CD14-positive monocyte (primary cell): Measurements from ENCODE around the gene PLA2G3. TPM values are rescaled to one million over a fixed set of nuclear protein-coding genes. Genes with fewer than 3 reads are reported as not detected.

Experiments used
- DNase-seq, 3 donors: peaks; one replicate each; pipeline ENCODE4 v3.0.0-alpha.2; 2011 to 2022
- H2AFZ ChIP-seq: 2 replicates; pipeline ENCODE4 v1.6.0; 2012; ENCODE audit warnings: mild to moderate bottlenecking, low read depth, low read length, inconsistent platforms; ENCODE audit not compliant: insufficient read depth, poor library complexity, severe bottlenecking
- H3K27ac ChIP-seq, 2 donors: 1 replicate in 1 of 2; 2 replicates in 1 of 2; pipeline ENCODE4 v1.5.1; 2012 to 2013; ENCODE audit warnings: low read length in 2 of 2, control low read depth in 1 of 2, inconsistent platforms in 1 of 2, low read depth in 1 of 2, mild to moderate bottlenecking in 1 of 2
- H3K27me3 ChIP-seq, 2 donors: one replicate each; pipeline versions ENCODE4 v1.6.0 to v1.6.1; 2011 to 2013; ENCODE audit warnings: low read length in 2 of 2; ENCODE audit not compliant: control insufficient read depth in 2 of 2, insufficient read depth in 2 of 2
- H3K36me3 ChIP-seq, 2 donors: replicated peaks in 1 of 2; 1 replicate in 1 of 2; 2 replicates in 1 of 2; pipeline versions ENCODE4 v1.5.1 to v1.6.1; 2012 to 2013; ENCODE audit warnings: low read length in 2 of 2, control low read depth in 1 of 2, inconsistent platforms in 1 of 2, mild to moderate bottlenecking in 1 of 2; ENCODE audit not compliant: insufficient read depth in 2 of 2, control insufficient read depth in 1 of 2
- H3K4me1 ChIP-seq, 2 donors: 1 replicate in 1 of 2; 2 replicates in 1 of 2; pipeline versions ENCODE4 v1.5.1 to v1.6.1; 2012 to 2013; ENCODE audit warnings: low read length in 2 of 2, control low read depth in 1 of 2, inconsistent platforms in 1 of 2, mild to moderate bottlenecking in 1 of 2, moderate library complexity in 1 of 2; ENCODE audit not compliant: insufficient read depth in 2 of 2, control insufficient read depth in 1 of 2
- H3K4me2 ChIP-seq: replicated peaks from 2 replicates; pipeline ENCODE3; 2012; ENCODE audit warnings: low read length, moderate library complexity, mild to moderate bottlenecking; ENCODE audit not compliant: poor library complexity, severe bottlenecking; ENCODE audit errors: extremely low read depth
- H3K4me3 ChIP-seq, 3 experiments: fragments of 200-600 bp in 1 of 3; sonication (generic) in 1 of 3; replicated peaks in 1 of 3; 1 replicate in 2 of 3; 2 replicates in 1 of 3; pipeline ENCODE4 v1.5.1; 2011 to 2013; ENCODE audit warnings: low read length in 3 of 3, mild to moderate bottlenecking in 3 of 3, control low read depth in 2 of 3, low read depth in 2 of 3, inconsistent platforms in 1 of 3, moderate library complexity in 1 of 3
- H3K79me2 ChIP-seq: 2 replicates; pipeline ENCODE4 v1.6.0; 2012; ENCODE audit warnings: mild to moderate bottlenecking, control low read depth, inconsistent platforms, low read length, moderate library complexity; ENCODE audit not compliant: insufficient read depth
- H3K9ac ChIP-seq: 2 replicates; pipeline ENCODE4 v1.6.0; 2017; ENCODE audit warnings: low read length, mild to moderate bottlenecking; ENCODE audit not compliant: insufficient read depth, poor library complexity, severe bottlenecking
- H3K9me3 ChIP-seq, 2 donors: replicated peaks in 1 of 2; 1 replicate in 1 of 2; 2 replicates in 1 of 2; pipeline versions ENCODE4 v1.5.1 to v1.6.1; 2012 to 2013; ENCODE audit warnings: low read length in 2 of 2, control low read depth in 1 of 2; ENCODE audit not compliant: control insufficient read depth in 1 of 2, insufficient read depth in 1 of 2
- H4K20me1 ChIP-seq: 2 replicates; pipeline ENCODE4 v1.6.0; 2012; ENCODE audit warnings: mild to moderate bottlenecking, low read length, control low read depth, moderate library complexity; ENCODE audit not compliant: insufficient read depth
- H3K27ac Mint-ChIP-seq, 7 donors: one replicate each; pipeline ENCODE4 v1.8.0; 2020; ENCODE audit warnings: mild to moderate bottlenecking in 7 of 7, mixed read lengths in 7 of 7, moderate library complexity in 6 of 7, inconsistent platforms in 2 of 7
- H3K27me3 Mint-ChIP-seq, 3 donors: one replicate each; pipeline ENCODE4 v1.8.0; 2021 to 2022; ENCODE audit warnings: low read depth in 3 of 3, mild to moderate bottlenecking in 3 of 3, mixed read lengths in 3 of 3, moderate library complexity in 3 of 3, inconsistent platforms in 1 of 3
- H3K36me3 Mint-ChIP-seq, 2 donors: one replicate each; pipeline ENCODE4 v1.8.0; 2020; ENCODE audit warnings: mixed read lengths in 2 of 2, inconsistent platforms in 1 of 2, mild to moderate bottlenecking in 1 of 2
- H3K4me1 Mint-ChIP-seq: one replicate; pipeline ENCODE4 v1.8.0; 2020; ENCODE audit warnings: mild to moderate bottlenecking, mixed read lengths
- H3K4me3 Mint-ChIP-seq, 2 donors: one replicate each; pipeline ENCODE4 v1.8.0; 2020; ENCODE audit warnings: mild to moderate bottlenecking in 2 of 2, mixed read lengths in 2 of 2, moderate library complexity in 1 of 2
- H3K9me3 Mint-ChIP-seq, 7 donors: one replicate each; pipeline ENCODE4 v1.8.0; 2020 to 2022; ENCODE audit warnings: mixed read lengths in 7 of 7, mild to moderate bottlenecking in 6 of 7, moderate library complexity in 6 of 7, inconsistent platforms in 2 of 7
- WGBS: methylation state at CpG from one replicate; pipeline ENCODE4 v1.1.5; 2013; ENCODE audit warnings: missing lambda C conversion rate; ENCODE audit not compliant: insufficient coverage; 5-methylcytosine and 5-hydroxymethylcytosine counted together
- intact Hi-C, 2 donors: fragments of 100-400 bp; cut with micrococcal nuclease; formaldehyde crosslinking; loops; one replicate each; pipeline versions ENCODE4 v1.15.0 to v1.15.1; 2023
- polyA plus RNA-seq, 3 donors: library from polyadenylated mRNA; depleted of rRNA in 1 of 3; unstranded in 2 of 3; stranded (reverse) in 1 of 3; fragments of 300-500 nt in 2 of 3; fragments of >200 nt in 1 of 3; fragmentation: Illumina TruSeq in 2 of 3; gene quantifications; 1 replicate in 2 of 3; 2 replicates in 1 of 3; pipeline ENCODE4 v1.2.3, GENCODE V29; 2012 to 2021
- TF ChIP-seq, protein P1 (sequence below): fragments of 200-600 bp; IDR thresholded peaks from one replicate; pipeline ENCODE4 v1.8.0; 2022; ENCODE audit warnings: antibody characterized with exemption, mild to moderate bottlenecking

PLA2G3 gene
- polyA plus RNA-seq, 3 donors = not detected

DNA sequence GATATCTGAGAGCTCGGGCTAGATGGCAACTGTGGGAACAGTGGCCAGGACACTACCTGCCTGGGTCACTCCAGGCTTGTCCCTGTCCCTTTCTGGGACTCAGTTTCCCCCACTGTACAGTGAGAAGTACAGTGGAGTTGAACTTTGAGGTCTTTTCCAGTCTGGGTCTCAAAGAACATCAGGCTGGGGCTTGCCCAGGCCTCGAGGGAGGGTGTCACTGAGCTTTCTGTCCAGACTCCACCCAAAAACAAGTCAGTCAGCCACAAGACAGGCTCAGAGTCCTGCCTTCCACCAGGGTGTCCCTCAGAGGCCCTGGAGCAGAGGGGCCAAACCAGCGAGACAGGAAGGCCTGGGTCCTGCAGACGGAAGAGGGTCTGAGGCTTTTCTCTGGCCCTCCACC lies 2.0 kb upstream of the PLA2G3 start:
- no peak overlapping the region for H2AFZ ChIP-seq
- peaks cover 2 to 14% (median 9%) of the 10 kb centered on the region in 7 donors for H3K9me3 Mint-ChIP-seq
- no peak overlapping the region for H3K9ac ChIP-seq
- H3K27ac Mint-ChIP-seq = no peak overlapping the region
- no peaks in the 10 kb centered on the region for H3K79me2 ChIP-seq
- H3K4me2 ChIP-seq = no peak overlapping the region
- no peak overlapping the region for H3K4me3 ChIP-seq
- no peaks in the 10 kb centered on the region for H3K4me1 ChIP-seq
- TF ChIP-seq, protein P1, sequence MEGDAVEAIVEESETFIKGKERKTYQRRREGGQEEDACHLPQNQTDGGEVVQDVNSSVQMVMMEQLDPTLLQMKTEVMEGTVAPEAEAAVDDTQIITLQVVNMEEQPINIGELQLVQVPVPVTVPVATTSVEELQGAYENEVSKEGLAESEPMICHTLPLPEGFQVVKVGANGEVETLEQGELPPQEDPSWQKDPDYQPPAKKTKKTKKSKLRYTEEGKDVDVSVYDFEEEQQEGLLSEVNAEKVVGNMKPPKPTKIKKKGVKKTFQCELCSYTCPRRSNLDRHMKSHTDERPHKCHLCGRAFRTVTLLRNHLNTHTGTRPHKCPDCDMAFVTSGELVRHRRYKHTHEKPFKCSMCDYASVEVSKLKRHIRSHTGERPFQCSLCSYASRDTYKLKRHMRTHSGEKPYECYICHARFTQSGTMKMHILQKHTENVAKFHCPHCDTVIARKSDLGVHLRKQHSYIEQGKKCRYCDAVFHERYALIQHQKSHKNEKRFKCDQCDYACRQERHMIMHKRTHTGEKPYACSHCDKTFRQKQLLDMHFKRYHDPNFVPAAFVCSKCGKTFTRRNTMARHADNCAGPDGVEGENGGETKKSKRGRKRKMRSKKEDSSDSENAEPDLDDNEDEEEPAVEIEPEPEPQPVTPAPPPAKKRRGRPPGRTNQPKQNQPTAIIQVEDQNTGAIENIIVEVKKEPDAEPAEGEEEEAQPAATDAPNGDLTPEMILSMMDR = no peak
- 100% methylated on average over 1 of the region's 4 CpGs for WGBS
- H3K4me3 Mint-ChIP-seq = no peak overlapping the region
- peaks cover 0 to 2% of the 10 kb centered on the region in 2 donors for H3K27me3 ChIP-seq
- intact Hi-C loops = no loop called here
- DNase-seq = no peak
- no peaks in the 10 kb centered on the region for H3K36me3 ChIP-seq
- H4K20me1 ChIP-seq = no peaks in the 10 kb centered on the region
- peaks cover 1% of the 10 kb centered on the region for H3K4me1 Mint-ChIP-seq
- no peak overlapping the region for H3K27ac ChIP-seq
- H3K36me3 Mint-ChIP-seq = no peaks in the 10 kb centered on the region
- H3K27me3 Mint-ChIP-seq = peaks cover 6 to 15% (median 14%) of the 10 kb centered on the region in 3 donors
- H3K9me3 ChIP-seq = peaks cover 0 to 2% of the 10 kb centered on the region in 2 donors

DNA sequence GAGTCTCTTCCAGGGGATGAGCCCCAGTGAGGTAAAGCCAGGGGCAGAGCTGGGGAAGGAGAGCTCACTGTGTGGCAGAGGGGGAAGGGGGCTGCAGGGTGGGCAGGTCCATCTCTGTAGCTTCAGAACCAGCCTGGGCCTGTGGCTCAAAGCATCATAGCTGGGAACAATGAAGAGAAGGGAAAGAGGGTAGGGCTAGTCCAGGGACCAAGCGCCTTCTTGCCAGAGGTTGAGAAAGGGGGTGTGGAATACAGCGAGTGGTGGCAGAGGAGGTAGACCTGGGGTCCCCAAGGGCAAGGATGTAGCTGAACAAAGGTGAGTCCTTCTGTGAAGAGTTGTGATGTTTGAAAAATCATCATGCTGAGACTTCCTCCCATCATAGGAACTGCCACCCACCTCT lies 1.2 kb upstream of the PLA2G3 start:
- peaks cover 6 to 15% (median 14%) of the 10 kb centered on the region in 3 donors for H3K27me3 Mint-ChIP-seq

More for the DNA sequence above, 1.2 kb upstream of the PLA2G3 start:
- no peak for DNase-seq
- no peaks in the 10 kb centered on the region for H3K9me3 ChIP-seq
- intact Hi-C loops = no loop called here
- no peak overlapping the region for H3K4me3 Mint-ChIP-seq
- no peak overlapping the region for H3K4me3 ChIP-seq
- H3K9me3 Mint-ChIP-seq = peaks cover 1 to 7% (median 4%) of the 10 kb centered on the region in 7 donors
- H3K36me3 ChIP-seq = no peaks in the 10 kb centered on the region
- no peak overlapping the region for H3K4me2 ChIP-seq
- H3K4me1 Mint-ChIP-seq = peaks cover 1% of the 10 kb centered on the region
- H3K9ac ChIP-seq = no peak overlapping the region
- no peaks in the 10 kb centered on the region for H3K79me2 ChIP-seq
- no peak overlapping the region for H3K27ac ChIP-seq
- H3K36me3 Mint-ChIP-seq = no peaks in the 10 kb centered on the region
- H3K27ac Mint-ChIP-seq = peak overlapping the region in 1 of 7 donors; percentile 35
- no peak overlapping the region for H2AFZ ChIP-seq
- H3K27me3 ChIP-seq = peaks cover 0 to 2% of the 10 kb centered on the region in 2 donors
- H3K4me1 ChIP-seq = no peaks in the 10 kb centered on the region
- H4K20me1 ChIP-seq = no peaks in the 10 kb centered on the region
- TF ChIP-seq, protein P1 = no peak
- WGBS = 100% methylated on average over 2 of the region's 2 CpGs
